HG03439 (cell line): Measurements from ENCODE around the gene DKK3.

Experiments used
- ATAC-seq: cut with Tn5 transposase; IDR thresholded peaks from one replicate; pipeline ENCODE4 v1.9.1; 2021; ENCODE audit warnings: mild to moderate bottlenecking, moderate library complexity; ENCODE audit not compliant: unreplicated experiment

Gene DKK3

GRCh38 chr11:11983427-11983826 lies 25.0 kb downstream of the DKK3 start:
- ATAC-seq, result no peak

- no peak for ATAC-seq
Observed at GRCh38 chr11:11982975-11983374, 25.5 kb downstream of the DKK3 start.

- ATAC-seq, result no peak
Observed at GRCh38 chr11:11982461-11982860, 26.0 kb downstream of the DKK3 start.

GRCh38 chr11:11981840-11982239 lies 26.6 kb downstream of the DKK3 start:
- no peak for ATAC-seq

DNA sequence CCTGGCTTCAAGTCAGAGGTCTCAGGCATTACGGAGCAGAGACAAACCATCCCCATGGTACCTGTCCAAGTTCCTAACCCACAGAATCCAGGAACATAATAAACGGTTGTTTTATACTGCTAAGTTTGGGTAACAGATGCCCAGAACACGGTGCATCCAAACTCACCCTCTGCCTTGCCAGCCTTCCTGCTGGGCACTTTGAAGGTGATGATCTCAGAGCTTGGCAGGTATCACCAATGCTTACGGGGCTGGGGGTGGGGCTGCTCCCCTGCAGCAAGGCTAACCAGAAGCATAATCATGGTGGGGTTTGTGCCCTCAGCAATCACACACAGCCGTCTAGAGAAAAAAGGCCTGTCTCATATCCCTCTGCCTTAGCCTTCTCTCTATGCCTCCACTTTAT lies 27.1 kb downstream of the DKK3 start:
- ATAC-seq, result no peak

- ATAC-seq, result no peak
Observed at GRCh38 chr11:11980841-11981308, 27.6 kb downstream of the DKK3 start.

GRCh38 chr11:11980200-11980599 lies 28.2 kb downstream of the DKK3 start:
- no peak for ATAC-seq

GRCh38 chr11:11979488-11980117 lies 28.8 kb downstream of the DKK3 start:
- no peak for ATAC-seq

DNA sequence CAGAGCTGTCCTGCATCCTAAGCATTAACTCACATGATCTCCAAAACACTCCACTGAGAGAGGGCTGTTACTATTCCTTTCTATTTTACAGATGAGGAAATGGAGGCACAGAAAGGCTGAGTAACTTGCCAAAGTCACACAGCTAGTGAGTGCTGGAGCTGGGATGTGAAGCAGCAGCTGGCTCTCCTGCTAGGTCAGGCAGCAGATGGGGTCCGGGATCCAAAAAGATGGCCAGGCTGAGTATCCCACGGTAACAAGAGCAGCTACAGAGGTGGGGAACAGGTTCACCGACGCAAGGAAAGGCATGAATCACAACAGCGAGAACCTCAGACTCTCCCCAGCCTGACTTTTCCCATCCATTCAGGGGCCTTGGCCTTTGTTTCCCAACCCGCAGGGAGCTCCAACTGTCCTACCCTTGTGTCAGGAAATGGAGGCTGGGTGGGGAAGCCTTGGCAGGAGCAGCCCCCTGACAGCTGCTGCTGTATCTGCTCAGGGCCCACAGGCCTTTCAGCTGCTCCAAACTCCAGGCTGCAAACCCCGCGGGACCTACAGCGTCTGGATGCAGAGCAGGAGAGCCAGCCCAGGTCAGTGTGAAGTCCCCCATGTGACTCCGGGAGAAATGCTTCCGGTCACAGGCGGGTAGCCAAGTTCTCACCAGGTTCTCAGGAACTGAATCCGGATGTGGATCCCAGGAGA lies 29.5 kb downstream of the DKK3 start:
- no peak for ATAC-seq

- ATAC-seq, result no peak
Observed at GRCh38 chr11:11978098-11978637, 30.3 kb downstream of the DKK3 start.

DNA sequence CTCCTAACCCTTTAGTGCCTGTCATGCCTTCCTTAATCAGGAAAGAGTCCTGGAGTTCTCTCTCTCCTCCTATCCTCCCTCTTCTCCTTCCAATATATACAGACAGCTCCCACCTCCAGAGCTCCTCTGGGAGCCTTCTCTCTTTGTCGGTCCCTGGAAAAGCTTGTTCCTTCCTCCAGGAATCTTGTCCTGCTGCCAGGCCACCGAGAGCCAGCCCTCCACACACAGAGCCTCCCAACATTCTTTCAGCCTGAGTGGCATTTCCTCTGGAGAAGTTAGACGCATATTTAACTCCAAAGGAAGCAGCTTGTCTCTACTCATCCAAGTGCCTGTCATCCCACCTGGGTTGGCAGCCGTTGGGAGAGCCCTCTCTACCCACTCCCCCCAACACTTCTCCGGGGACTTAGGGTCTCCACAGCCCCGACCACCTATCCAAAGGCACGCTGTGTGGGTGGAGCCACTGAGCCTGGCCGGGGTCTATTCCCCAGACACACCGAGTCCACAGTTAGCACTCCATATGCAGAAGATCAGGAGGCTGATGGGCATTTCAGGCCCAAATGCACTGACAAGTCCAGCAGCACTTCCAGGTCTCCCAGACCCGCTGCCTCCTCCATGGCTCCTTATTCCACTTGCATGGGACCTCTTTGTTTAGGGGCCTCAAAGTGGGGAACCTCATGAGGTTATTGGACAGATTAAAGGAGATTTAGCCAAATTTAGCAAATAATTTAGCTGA lies 31.1 kb downstream of the DKK3 start:
- ATAC-seq, result no peak

GRCh38 chr11:11976481-11977127 lies 31.8 kb downstream of the DKK3 start:
- no peak for ATAC-seq

DNA sequence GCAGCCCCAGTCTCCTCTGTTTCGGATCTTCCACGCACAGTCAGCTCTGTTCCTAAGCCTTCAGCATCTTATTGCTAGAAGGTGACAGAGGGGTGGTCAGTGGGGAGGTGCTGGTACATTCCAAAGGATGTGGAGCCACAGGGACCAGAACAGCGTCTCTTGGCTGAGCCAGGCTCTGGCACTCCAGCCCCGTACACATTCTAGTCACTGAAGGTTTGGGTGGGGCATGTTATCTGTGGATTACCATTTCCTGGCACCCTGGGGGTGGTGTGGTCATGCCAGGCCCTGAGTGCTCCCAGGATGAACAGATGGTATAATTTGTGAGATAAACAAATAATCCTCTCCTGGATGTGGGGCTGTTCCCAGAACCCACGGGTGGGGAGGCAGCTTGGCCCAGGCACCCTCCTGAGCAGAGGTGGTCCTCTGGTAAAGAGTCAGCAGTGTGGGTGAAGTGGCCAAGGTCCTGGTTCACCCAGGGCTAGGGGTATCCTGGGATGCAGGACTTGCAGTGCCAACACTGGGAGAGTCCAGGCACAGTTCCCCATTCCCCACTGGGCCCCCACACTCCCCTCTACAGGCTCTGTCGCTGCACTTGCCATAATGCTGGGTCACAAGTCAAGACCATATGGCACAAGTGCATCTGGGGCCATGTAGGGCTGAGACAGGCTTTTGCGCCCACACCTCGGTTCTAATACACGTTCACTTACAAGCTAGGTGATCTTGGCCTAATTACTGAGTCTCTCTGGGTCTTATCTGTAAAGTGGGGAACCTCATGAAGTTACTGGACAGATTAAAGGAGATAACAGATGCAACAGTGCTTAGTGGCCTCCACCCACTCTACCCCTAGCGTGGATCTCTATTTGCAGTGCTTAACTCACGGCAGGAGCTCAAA lies 33.0 kb downstream of the DKK3 start:
- ATAC-seq, result no peak

GRCh38 chr11:11973866-11974265 lies 34.6 kb downstream of the DKK3 start:
- ATAC-seq, result no peak

DNA sequence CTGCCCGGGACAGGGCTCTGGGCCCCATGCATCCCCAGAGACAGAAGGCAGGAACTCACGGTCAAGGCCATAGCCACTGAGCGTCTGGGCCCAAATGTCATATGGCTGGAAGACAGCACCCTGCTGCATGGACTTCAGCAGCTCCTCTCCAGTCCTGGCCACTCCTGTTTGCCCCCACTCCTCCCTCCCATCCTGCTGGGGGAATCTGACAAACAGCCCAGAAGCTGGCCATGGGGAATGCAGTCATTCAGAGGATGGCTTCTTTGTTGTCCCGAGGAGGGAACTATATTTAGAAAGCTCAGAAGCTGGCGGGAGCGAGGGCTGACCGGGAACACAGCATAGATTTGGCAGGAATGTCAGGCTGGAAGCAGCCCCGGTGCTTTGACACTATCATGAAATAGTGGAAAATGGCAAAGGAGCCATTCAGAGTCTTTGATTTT lies 35.0 kb downstream of the DKK3 start:
- ATAC-seq, result no peak

DNA sequence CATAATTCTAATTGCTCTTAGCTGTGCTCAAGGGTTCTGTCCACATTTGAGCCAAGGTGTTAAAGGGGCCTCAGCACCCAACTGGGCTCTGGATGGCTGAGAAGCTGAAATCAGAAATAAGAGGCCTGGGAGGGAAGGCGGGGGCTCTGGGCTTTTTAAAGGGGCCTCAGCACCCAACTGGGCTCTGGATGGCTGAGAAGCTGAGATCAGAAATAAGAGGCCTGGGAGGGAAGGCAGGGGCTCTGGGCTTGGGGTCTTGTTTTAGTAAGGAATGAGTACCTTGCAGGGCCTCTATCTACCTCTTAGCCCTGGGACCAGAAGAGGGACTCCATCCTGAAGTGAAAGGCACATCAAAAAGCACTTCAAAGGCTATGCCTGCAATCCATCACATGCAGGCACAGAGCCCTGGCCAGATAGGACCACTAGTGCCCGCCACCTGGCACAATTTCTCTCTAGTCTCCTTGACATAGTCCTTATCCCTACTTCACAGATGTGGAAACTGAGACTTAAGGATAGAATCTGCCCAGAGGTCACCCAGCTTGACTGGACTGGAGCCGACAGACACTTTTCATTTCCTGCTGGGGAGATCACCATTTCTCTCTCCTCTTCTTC lies 35.6 kb downstream of the DKK3 start:
- no peak for ATAC-seq

DNA sequence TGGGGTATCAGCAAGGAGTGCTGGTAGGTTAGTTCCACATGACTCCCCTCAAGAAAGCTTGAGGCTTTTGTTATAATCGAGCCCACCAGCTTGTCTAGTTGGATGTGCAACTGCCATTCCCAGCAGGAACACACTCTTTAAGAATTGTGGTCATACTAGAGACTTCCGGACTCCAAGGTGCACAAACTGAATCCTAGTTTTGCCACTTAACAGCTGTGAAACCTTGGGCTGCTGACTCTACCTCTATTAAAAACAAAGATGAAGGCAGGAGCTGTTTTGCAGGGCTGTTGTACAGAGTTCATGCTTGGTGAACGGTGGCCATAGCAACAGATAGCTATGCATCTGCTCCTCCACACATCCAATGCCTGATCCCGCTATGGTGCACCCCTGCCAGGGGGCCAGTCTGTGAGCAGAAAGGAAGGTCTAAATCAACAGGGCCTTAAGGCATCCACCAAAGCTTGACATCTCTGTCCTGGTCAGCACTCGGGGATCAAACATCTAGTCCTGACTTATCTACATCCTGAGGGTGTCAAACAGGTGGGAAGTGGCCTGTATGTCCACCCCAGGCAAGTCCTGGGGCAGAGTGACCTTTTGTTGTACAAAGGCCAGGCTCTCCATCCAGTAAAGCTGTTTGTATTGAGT lies 36.4 kb downstream of the DKK3 start:
- ATAC-seq, result no peak

DNA sequence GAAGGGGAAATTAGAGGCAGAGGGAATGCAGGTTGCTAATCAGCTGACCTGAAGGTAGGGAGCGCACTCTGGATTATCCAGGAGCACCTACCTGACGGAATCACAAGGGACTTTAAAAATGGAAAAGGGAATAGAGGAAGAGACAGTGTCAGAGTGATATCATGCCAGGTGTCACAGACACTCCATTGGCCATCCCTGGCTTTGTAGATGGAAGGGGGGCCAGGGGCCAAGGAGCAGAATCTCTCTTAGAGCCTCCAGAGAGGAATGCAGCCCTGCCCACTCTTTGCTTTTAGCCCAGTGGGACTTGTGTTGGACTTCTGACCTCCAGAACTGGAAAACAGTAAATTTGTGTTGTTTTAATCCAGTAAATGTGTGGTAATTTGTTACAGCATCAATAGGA lies 37.9 kb downstream of the DKK3 start:
- no peak for ATAC-seq
